NCI-H82 treated with DMSO at 0.1 percent for 48 hours (cell line): ENCODE measurements around the gene CDC27.
A peak's percentile ranks its signal among the peaks of the same experiment; 100 is the strongest.
"Not testable (repeated sequence)": the region's sequence is repeated elsewhere in the genome, so short reads cannot be mapped to it uniquely, and the experiment has no call there.

ENCODE experiments used
- DNase-seq: peaks from one replicate; lab custom pipeline; 2025; ENCODE audit not compliant: unreplicated experiment; lab: John Stamatoyannopoulos, UW

The CDC27 gene

DNA sequence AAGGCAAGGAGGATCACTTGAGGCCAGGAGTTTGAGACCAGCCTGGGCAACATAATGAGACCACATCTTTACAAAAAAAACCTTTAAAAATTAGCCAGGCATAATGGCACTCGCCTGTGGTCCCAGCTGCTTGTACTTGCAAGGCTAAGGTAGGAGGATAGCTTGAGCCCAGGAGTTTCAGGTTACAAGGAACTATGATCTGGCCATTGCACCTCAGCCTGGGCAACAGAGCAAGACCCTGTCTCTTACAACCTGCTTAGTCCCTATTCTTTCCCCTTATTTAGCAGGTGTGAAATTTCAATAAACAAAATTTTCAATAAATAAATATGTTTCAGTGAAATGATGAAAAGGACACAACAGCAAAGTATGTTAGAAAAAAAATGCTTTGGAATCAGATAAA lies 114.7 kb downstream of the CDC27 start:
- DNase-seq = not testable (repeated sequence)

DNA sequence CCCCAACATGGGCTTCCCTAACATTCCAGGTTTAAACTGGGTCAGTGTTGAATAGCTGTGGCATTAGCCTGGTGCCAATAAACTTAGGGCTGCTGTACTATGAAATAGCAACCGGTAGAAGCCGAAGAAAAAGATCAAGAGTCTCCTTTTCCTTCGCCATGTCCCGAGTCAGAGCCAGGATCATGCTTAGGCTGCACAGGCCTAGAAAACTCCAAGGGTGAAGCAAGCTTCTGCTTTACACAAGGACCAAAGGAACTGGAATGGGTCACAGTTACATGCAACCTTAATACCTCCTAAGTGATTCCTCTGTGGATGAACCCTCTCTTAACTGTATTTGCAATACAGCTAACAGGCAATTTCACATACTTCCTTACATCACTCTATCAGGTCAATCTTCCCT lies 115.5 kb downstream of the CDC27 start:
- DNase-seq = not testable (repeated sequence)

DNA sequence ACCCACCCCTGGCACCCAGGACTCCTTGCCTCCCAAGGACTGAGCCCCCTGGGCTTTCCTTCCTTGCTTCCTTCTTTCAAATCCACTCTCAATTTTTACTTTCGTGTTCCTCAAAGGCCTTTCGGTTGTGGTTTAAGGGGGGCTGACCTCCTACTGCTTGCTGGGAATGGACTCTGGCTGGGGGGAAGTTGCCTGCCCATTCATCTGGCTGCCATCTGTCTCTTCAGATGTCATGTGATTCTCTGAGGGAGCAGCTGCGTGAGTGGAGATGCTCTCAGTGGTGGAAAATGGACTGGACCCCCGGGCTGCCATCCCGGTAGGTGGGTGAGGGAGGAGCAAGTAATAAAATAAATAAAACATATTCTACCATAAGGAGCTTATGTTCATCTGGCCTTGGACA lies 116.2 kb downstream of the CDC27 start:
- DNase-seq = peak; percentile 23

DNA sequence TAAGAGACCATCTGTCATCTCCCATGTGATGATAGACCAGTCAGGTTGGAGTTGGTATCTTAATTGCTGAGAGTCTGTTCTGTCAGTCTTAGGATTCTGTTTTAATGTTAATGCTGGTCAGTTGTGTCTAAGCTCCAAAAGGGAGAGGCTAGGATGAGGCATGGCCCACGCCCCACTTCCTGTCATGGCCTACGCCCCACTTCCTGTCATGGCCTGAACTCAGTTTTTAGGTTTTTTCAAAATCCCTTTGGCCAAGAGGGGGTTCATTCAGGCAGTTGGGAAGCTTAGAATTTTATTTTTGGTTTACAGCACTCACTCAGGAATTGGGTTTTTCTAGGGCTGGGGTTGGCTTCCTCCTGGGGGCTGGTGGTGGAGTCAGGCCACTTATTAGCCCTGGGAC lies 117.9 kb downstream of the CDC27 start:
- not testable (repeated sequence) for DNase-seq

DNA sequence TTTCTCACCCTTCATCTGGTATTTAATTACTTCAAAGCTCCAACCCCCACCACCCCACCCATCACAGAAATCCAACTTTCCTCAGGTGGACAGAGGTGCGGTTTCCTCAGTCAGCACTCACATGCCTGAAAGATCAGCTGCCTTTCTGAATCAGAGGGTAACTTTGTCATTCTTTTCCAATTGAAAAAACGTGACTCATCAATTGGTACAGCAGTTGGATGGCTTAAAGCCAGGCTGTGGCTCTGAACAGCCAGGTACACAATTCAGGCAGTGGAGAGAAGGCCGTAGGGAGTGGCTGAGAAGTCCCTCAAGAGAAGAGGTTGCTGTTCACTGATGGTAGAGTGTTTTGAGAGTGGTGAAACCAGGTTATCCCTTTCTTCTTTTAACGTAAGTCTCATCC lies 118.8 kb downstream of the CDC27 start:
- DNase-seq = not testable (repeated sequence)
